Endothelial cell of umbilical vein (primary cell): ENCODE results near the gene NAGLU. TPM values are rescaled to one million over a fixed set of nuclear protein-coding genes. Genes with fewer than 3 reads are reported as not detected.

Experiments used
- BruUV-seq: library from RNA; stranded (reverse); fragments of 400-500 nt; replicated peaks from 2 replicates; lab custom pipeline; 2021; lab: Mats Ljungman, UMichigan
- CTCF ChIA-PET: fragments of 300-600, 350-600 bp; sonication (Branson Sonifier 250); formaldehyde crosslinking; loops from one replicate; lab custom pipeline; 2021; ENCODE audit warnings: antibody characterized with exemption, inconsistent platforms; lab: Charles Lee
- POLR2A ChIA-PET: fragments of 300-600, 350-600 bp; sonication (Branson Sonifier 250); formaldehyde crosslinking; loops from one replicate; lab custom pipeline; 2021; ENCODE audit warnings: antibody characterized with exemption, inconsistent platforms; lab: Charles Lee
- DNase-seq: peaks from one replicate; pipeline ENCODE4 v3.0.0-alpha.2; 2011; ENCODE audit warnings: low read depth, low spot score
- FAIRE-seq: peaks from 2 replicates; lab custom pipeline; 2011; peaks lifted over from hg19 to GRCh38; lab: Jason Lieb, UNC
- H2AFZ ChIP-seq: 2 replicates; pipeline ENCODE4 v1.6.0; 2012; ENCODE audit warnings: low read depth, low read length, control low read depth, inconsistent platforms
- H3K27ac ChIP-seq: 2 replicates; pipeline ENCODE4 v1.5.1; 2011; ENCODE audit warnings: low read depth, mild to moderate bottlenecking, control low read depth, low read length, moderate library complexity; ENCODE audit not compliant: insufficient read depth
- H3K27me3 ChIP-seq, 2 experiments: 2 replicates each; pipeline versions ENCODE4 v1.6.0 to v1.6.1; 2011; ENCODE audit warnings: low read length in 2 of 2, mixed read lengths in 1 of 2; ENCODE audit not compliant: control insufficient read depth in 2 of 2, insufficient read depth in 2 of 2
- H3K36me3 ChIP-seq, 2 experiments: 2 replicates in 1 of 2; 3 replicates in 1 of 2; pipeline ENCODE4 v1.5.1; 2011; ENCODE audit warnings: low read length in 2 of 2, mild to moderate bottlenecking in 1 of 2, moderate library complexity in 1 of 2; ENCODE audit not compliant: control insufficient read depth in 2 of 2, insufficient read depth in 2 of 2; ENCODE audit errors: extremely low read depth in 1 of 2
- H3K4me1 ChIP-seq: 3 replicates; pipeline ENCODE4 v1.5.1; 2011; ENCODE audit warnings: mild to moderate bottlenecking, low read length; ENCODE audit not compliant: control insufficient read depth, insufficient read depth; ENCODE audit errors: extremely low read depth
- H3K4me2 ChIP-seq: 2 replicates; pipeline ENCODE4 v1.6.1; 2011; ENCODE audit warnings: low read length, control low read depth, mixed read lengths; ENCODE audit not compliant: insufficient read depth
- H3K4me3 ChIP-seq, 3 experiments: fragments of 200-600 bp in 1 of 3; sonication (generic), shearing (Covaris generic) in 1 of 3; replicated peaks in 1 of 3; 2 replicates each; pipeline ENCODE4 v1.5.1; 2011 to 2016; ENCODE audit warnings: control low read depth in 3 of 3, low read length in 3 of 3, mild to moderate bottlenecking in 2 of 3, inconsistent platforms in 1 of 3, low read depth in 1 of 3, moderate library complexity in 1 of 3; ENCODE audit not compliant: insufficient read depth in 1 of 3
- H3K79me2 ChIP-seq: 2 replicates; pipeline ENCODE4 v1.6.0; 2012; ENCODE audit warnings: low read length, inconsistent platforms; ENCODE audit not compliant: control insufficient read depth, insufficient read depth
- H3K9ac ChIP-seq: replicated peaks from 2 replicates; pipeline ENCODE3; 2011; ENCODE audit warnings: low read length, control low read depth; ENCODE audit not compliant: insufficient read depth; ENCODE audit errors: extremely low read depth
- H3K9me1 ChIP-seq: replicated peaks from 3 replicates; pipeline ENCODE4 v1.6.0; 2011; ENCODE audit warnings: mild to moderate bottlenecking, low read length; ENCODE audit not compliant: control insufficient read depth, insufficient read depth; ENCODE audit errors: extremely low read depth
- H3K9me3 ChIP-seq: replicated peaks from 2 replicates; pipeline ENCODE4 v1.5.1; 2012; ENCODE audit warnings: low read length, inconsistent platforms; ENCODE audit not compliant: control insufficient read depth, insufficient read depth
- H4K20me1 ChIP-seq: replicated peaks from 2 replicates; pipeline ENCODE3; 2011; ENCODE audit warnings: mild to moderate bottlenecking, low read length; ENCODE audit not compliant: control insufficient read depth, insufficient read depth; ENCODE audit errors: extremely low read depth
- EZH2 ChIP-seq: IDR thresholded peaks from 2 replicates; pipeline ENCODE4 v1.6.1; 2012; ENCODE audit warnings: borderline replicate concordance, low read depth, mild to moderate bottlenecking, moderate library complexity, low read length, inconsistent platforms; ENCODE audit not compliant: severe bottlenecking
- FOS ChIP-seq: IDR thresholded peaks from 2 replicates; pipeline ENCODE4 v1.6.1; 2011; ENCODE audit warnings: mild to moderate bottlenecking, low read length, moderate library complexity, borderline replicate concordance; ENCODE audit not compliant: insufficient read depth
- GATA2 ChIP-seq: IDR thresholded peaks from 2 replicates; pipeline ENCODE4 v1.7.0; 2011; ENCODE audit warnings: low read depth, mild to moderate bottlenecking, moderate library complexity, mixed read lengths, low read length; ENCODE audit not compliant: insufficient read length, insufficient read depth
- JUN ChIP-seq: IDR thresholded peaks from 2 replicates; pipeline ENCODE4 v1.6.1; 2011; ENCODE audit warnings: borderline replicate concordance, low read depth; ENCODE audit not compliant: insufficient read length, insufficient read depth
- MYC ChIP-seq: IDR thresholded peaks from one replicate; pipeline ENCODE4 v1.6.1; 2011; ENCODE audit warnings: mild to moderate bottlenecking, low read depth, low read length
- POLR2A ChIP-seq: IDR thresholded peaks from 2 replicates; pipeline ENCODE4 v1.6.1; 2012; ENCODE audit warnings: low read depth, mild to moderate bottlenecking, control low read depth, low read length
- POLR2AphosphoS5 ChIP-seq: IDR thresholded peaks from 2 replicates; pipeline ENCODE4 v1.6.1; 2012; ENCODE audit warnings: low read depth, mild to moderate bottlenecking, control low read depth, low read length, moderate library complexity; ENCODE audit not compliant: insufficient read depth
- dilution Hi-C: fragments of 300-500 bp; cut with MboI; formaldehyde crosslinking; loops from one replicate; pipeline ENCODE4 v1.15.0; 2019; ENCODE audit warnings: low sequenced_read_pairs; ENCODE audit not compliant: extremely low pct_ligation_motif_present
- intact Hi-C: fragments of 100-400 bp; cut with micrococcal nuclease; formaldehyde crosslinking; loops from one replicate; pipeline ENCODE4 v1.10.0; 2022
- polyA plus RNA-seq, 4 experiments: library from polyadenylated mRNA; depleted of rRNA in 3 of 4; stranded (reverse) in 3 of 4; unstranded in 1 of 4; fragments of >200 nt; gene quantifications; 2 replicates each; pipeline versions ENCODE4 v1.2.1 to v1.2.3, GENCODE V29; 2011 to 2012; ENCODE audit warnings: missing spikeins in 1 of 4
- total RNA-seq: library from RNA; stranded (reverse); gene quantifications from 2 replicates; pipeline ENCODE4 v1.2.3, GENCODE V29; 2021
- TF ChIP-seq, protein P1 (sequence below): IDR thresholded peaks from 2 replicates; pipeline ENCODE4 v1.6.1; 2011; ENCODE audit not compliant: insufficient read depth, insufficient read length
- TF ChIP-seq, protein P2 (sequence below), 2 donors: IDR thresholded peaks; 1 replicate in 1 of 2; 2 replicates in 1 of 2; pipeline ENCODE4 v1.5.1; 2011; ENCODE audit warnings: low read length in 2 of 2, mild to moderate bottlenecking in 2 of 2, moderate library complexity in 2 of 2, control low read depth in 1 of 2, inconsistent platforms in 1 of 2, low read depth in 1 of 2; ENCODE audit not compliant: insufficient read depth in 1 of 2; ENCODE audit errors: extremely low read depth in 1 of 2

NAGLU gene
- total and polyA plus RNA-seq, 2 donors (not counting 3 experiments of a cell fraction or from before 2014, with no cell fraction given) = 50.2 to 54.2 TPM

DNA sequence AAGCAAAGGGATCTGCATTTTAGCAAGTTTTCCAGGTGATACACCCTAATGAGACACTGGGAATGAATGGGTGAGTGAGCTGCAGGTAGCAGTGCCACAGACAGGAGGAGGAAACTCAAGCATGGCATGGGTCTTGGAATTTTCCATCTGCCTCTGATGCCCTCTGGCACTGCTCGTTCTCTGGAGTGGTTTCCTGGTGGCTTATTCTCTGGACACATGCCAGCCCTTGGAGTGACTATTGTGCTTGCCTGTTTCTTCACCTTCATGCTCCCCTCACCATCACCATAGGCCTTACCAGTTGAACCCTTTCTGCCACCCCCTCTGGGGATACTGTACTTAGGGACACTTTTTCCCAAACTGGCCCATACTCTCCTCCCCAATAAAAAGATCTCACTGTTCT lies 27.5 kb downstream of the NAGLU start:
- H3K4me2 ChIP-seq = peak overlapping the region; percentile 75
- BruUV-seq = no TSS peak
- H3K9me3 ChIP-seq = no peaks in the 10 kb centered on the region
- H2AFZ ChIP-seq = no peak overlapping the region
- TF ChIP-seq MYC = no peak
- TF ChIP-seq EZH2 = no peak
- no peak for TF ChIP-seq GATA2
- no peak for TF ChIP-seq FOS
- TF ChIP-seq, protein P1, sequence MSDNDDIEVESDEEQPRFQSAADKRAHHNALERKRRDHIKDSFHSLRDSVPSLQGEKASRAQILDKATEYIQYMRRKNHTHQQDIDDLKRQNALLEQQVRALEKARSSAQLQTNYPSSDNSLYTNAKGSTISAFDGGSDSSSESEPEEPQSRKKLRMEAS = no peak
- no peak for TF ChIP-seq POLR2AphosphoS5
- TF ChIP-seq POLR2A = no peak
- TF ChIP-seq JUN = no peak
- peaks cover 30% of the 10 kb centered on the region for H3K79me2 ChIP-seq
- FAIRE-seq (peak; percentile 44), DNase-seq (no peak)
- H4K20me1 ChIP-seq = no peaks in the 10 kb centered on the region
- no peak overlapping the region for H3K27ac ChIP-seq
- dilution Hi-C loops = no loop called here
- H3K36me3 ChIP-seq = peaks cover 4 to 21% of the 10 kb centered on the region in 2 experiments
- H3K9ac ChIP-seq = no peak overlapping the region
- H3K27me3 ChIP-seq = no peaks in the 10 kb centered on the region
- peaks cover 27% of the 10 kb centered on the region for H3K4me1 ChIP-seq
- intact Hi-C loops = no loop called here
- CTCF ChIA-PET = interaction anchor here (2.1 kb wide), 1 partner anchor 14 kb away, joined by 9 read pairs; the partner anchor contains the start of gene PSMC3IP
- no peaks in the 10 kb centered on the region for H3K9me1 ChIP-seq
- POLR2A ChIA-PET = no interaction called here
- H3K4me3 ChIP-seq = no peak overlapping the region

DNA sequence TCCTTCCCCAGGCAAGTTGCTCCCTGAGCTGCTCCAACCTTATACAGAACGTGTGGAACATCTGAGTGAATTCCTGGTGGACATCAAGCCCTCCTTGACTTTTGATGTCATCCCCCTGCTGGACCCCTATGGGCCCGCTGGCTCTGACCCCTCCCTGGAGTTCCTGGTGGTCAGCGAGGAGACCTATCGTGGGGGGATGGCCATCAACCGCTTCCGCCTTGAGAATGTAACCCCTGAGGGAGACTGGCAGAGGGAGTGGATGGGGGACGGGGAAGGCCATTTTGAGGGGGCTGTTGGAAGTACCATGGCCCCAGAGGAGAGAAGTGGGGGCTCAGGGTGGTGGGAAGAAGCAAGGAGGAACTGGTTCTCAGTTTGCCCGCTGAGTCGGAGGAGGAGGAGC lies 27.9 kb downstream of the NAGLU start:
- dilution Hi-C loops = no loop called here
- peaks cover 6 to 24% of the 10 kb centered on the region in 2 experiments for H3K36me3 ChIP-seq

More for the DNA sequence above, 27.9 kb downstream of the NAGLU start:
- Histone ChIP-seq H3K4me3 (no peak overlapping the region), H3K4me2 (no peak overlapping the region), H4K20me1 (no peaks in the 10 kb centered on the region), H3K9me3 (no peaks in the 10 kb centered on the region), H3K9me1 (no peaks in the 10 kb centered on the region), H3K79me2 (peaks cover 34% of the 10 kb centered on the region), H3K27ac (no peak overlapping the region), H3K27me3 (no peaks in the 10 kb centered on the region), H3K9ac (no peak overlapping the region), H3K4me1 (peaks cover 27% of the 10 kb centered on the region), H2AFZ (no peak overlapping the region)
- CTCF ChIA-PET = interaction anchor here (2.1 kb wide), 1 partner anchor 14 kb away, joined by 9 read pairs; the partner anchor contains the start of gene PSMC3IP
- POLR2A ChIA-PET = no interaction called here
- TF ChIP-seq, protein P1 = no peak
- TF ChIP-seq, protein P2, sequence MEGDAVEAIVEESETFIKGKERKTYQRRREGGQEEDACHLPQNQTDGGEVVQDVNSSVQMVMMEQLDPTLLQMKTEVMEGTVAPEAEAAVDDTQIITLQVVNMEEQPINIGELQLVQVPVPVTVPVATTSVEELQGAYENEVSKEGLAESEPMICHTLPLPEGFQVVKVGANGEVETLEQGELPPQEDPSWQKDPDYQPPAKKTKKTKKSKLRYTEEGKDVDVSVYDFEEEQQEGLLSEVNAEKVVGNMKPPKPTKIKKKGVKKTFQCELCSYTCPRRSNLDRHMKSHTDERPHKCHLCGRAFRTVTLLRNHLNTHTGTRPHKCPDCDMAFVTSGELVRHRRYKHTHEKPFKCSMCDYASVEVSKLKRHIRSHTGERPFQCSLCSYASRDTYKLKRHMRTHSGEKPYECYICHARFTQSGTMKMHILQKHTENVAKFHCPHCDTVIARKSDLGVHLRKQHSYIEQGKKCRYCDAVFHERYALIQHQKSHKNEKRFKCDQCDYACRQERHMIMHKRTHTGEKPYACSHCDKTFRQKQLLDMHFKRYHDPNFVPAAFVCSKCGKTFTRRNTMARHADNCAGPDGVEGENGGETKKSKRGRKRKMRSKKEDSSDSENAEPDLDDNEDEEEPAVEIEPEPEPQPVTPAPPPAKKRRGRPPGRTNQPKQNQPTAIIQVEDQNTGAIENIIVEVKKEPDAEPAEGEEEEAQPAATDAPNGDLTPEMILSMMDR (IDR thresholded peaks at IDR 0.05; ENCODE audit: extremely low read depth in 1 of 2, insufficient read depth in 1 of 2, low read depth in 1 of 2, low read length in 2 of 2) = no peak
- no peak for TF ChIP-seq POLR2AphosphoS5
- TF ChIP-seq MYC = no peak
- no peak for TF ChIP-seq JUN
- no peak for TF ChIP-seq EZH2
- TF ChIP-seq FOS = no peak
- TF ChIP-seq POLR2A = no peak
- no peak for TF ChIP-seq GATA2
- DNase-seq (no peak), FAIRE-seq (no peak)
- intact Hi-C loops = no loop called here
- BruUV-seq = no TSS peak
